GM18499 (cell line): ENCODE results near the gene INAFM2.

Experiments used
- ATAC-seq: cut with Tn5 transposase; IDR thresholded peaks from one replicate; pipeline ENCODE4 v1.9.1; 2021; ENCODE audit warnings: moderate number of reproducible peaks; ENCODE audit not compliant: insufficient read depth, unreplicated experiment

Gene INAFM2

GRCh38 chr15:40286794-40287193 is 36.7 kb upstream of the INAFM2 start:
- no peak for ATAC-seq

- ATAC-seq: no peak
These were observed 36.0 kb upstream of the INAFM2 start for GRCh38 chr15:40287505-40287904.

GRCh38 chr15:40287968-40288367 is 35.5 kb upstream of the INAFM2 start:
- no peak for ATAC-seq

- no peak for ATAC-seq
These were observed 34.2 kb upstream of the INAFM2 start for GRCh38 chr15:40289140-40289775.

GRCh38 chr15:40290545-40290917 is 33.0 kb upstream of the INAFM2 start:
- no peak for ATAC-seq

- ATAC-seq: no peak
These were observed 32.4 kb upstream of the INAFM2 start for GRCh38 chr15:40290918-40291574.

GRCh38 chr15:40292246-40292645 is 31.2 kb upstream of the INAFM2 start:
- no peak for ATAC-seq

- ATAC-seq: no peak
These were observed 30.5 kb upstream of the INAFM2 start for GRCh38 chr15:40293006-40293405.

- ATAC-seq: no peak
These were observed 29.3 kb upstream of the INAFM2 start for GRCh38 chr15:40293905-40294895.

- no peak for ATAC-seq
These were observed 28.2 kb upstream of the INAFM2 start for GRCh38 chr15:40295297-40295696.

GRCh38 chr15:40295877-40296560 is 27.5 kb upstream of the INAFM2 start:
- ATAC-seq: no peak

- no peak for ATAC-seq
These were observed 26.8 kb upstream of the INAFM2 start for GRCh38 chr15:40296561-40297230.

GRCh38 chr15:40297356-40297755 is 26.1 kb upstream of the INAFM2 start:
- no peak for ATAC-seq

GRCh38 chr15:40298216-40298935 is 25.1 kb upstream of the INAFM2 start:
- no peak for ATAC-seq

GRCh38 chr15:40300367-40300766 is 23.1 kb upstream of the INAFM2 start:
- ATAC-seq: no peak

GRCh38 chr15:40300771-40301170 is 22.7 kb upstream of the INAFM2 start:
- no peak for ATAC-seq

- no peak for ATAC-seq
These were observed 21.9 kb upstream of the INAFM2 start for GRCh38 chr15:40301467-40302179.

GRCh38 chr15:40302288-40302886 is 21.1 kb upstream of the INAFM2 start:
- no peak for ATAC-seq
